PFSK-1 (cell line): ENCODE measurements around the gene KLHDC7A.

Experiments
- FOXP2 ChIP-seq: optimal IDR thresholded peaks from 2 replicates; pipeline ENCODE3; 2011; ENCODE audit warnings: borderline replicate concordance, control low read depth, inconsistent platforms; ENCODE audit not compliant: insufficient read depth; ENCODE audit errors: extremely low read length, extremely low read depth
- POLR2AphosphoS5 ChIP-seq: IDR thresholded peaks from 2 replicates; pipeline ENCODE4 v1.6.1; 2012; ENCODE audit warnings: low read depth, mild to moderate bottlenecking, control low read depth, low read length, moderate library complexity
- REST ChIP-seq, 2 experiments: IDR thresholded peaks; 2 replicates each; pipeline versions ENCODE4 v1.6.1 to v1.8.0; 2011 to 2012; ENCODE audit warnings: low read depth in 2 of 2, low read length in 2 of 2, control low read depth in 1 of 2, inconsistent platforms in 1 of 2, mild to moderate bottlenecking in 1 of 2, moderate library complexity in 1 of 2; ENCODE audit not compliant: insufficient read depth in 1 of 2
- SIN3A ChIP-seq: IDR thresholded peaks from 2 replicates; pipeline ENCODE4 v1.6.1; 2012; ENCODE audit warnings: mild to moderate bottlenecking, low read length, moderate library complexity, borderline replicate concordance; ENCODE audit not compliant: insufficient read depth
- TAF1 ChIP-seq: IDR thresholded peaks from 2 replicates; pipeline ENCODE4 v1.6.1; 2012; ENCODE audit warnings: low read length, control low read depth, borderline replicate concordance; ENCODE audit not compliant: insufficient read depth

KLHDC7A gene

GRCh38 chr1:18530587-18531502 lies 50.1 kb downstream of the KLHDC7A start:
- TF ChIP-seq POLR2AphosphoS5 (no peak), TAF1 (no peak), SIN3A (no peak), FOXP2 (no peak), REST (IDR thresholded peaks at IDR 0.05; ENCODE audit: insufficient read depth in 1 of 2, low read depth in 2 of 2, low read length in 2 of 2) (no peak)

GRCh38 chr1:18531503-18531845 lies 50.7 kb downstream of the KLHDC7A start:
- no peak for TF ChIP-seq TAF1
- no peak for TF ChIP-seq REST (IDR thresholded peaks at IDR 0.05; ENCODE audit: insufficient read depth in 1 of 2, low read depth in 2 of 2, low read length in 2 of 2)
- TF ChIP-seq POLR2AphosphoS5 = no peak
- no peak for TF ChIP-seq SIN3A

GRCh38 chr1:18532390-18533170 lies 51.9 kb downstream of the KLHDC7A start:
- TF ChIP-seq SIN3A (no peak), TAF1 (no peak), POLR2AphosphoS5 (no peak), FOXP2 (no peak), REST (IDR thresholded peaks at IDR 0.05; ENCODE audit: insufficient read depth in 1 of 2, low read depth in 2 of 2, low read length in 2 of 2) (no peak)

- TF ChIP-seq POLR2AphosphoS5 (no peak), TAF1 (no peak), FOXP2 (no peak), SIN3A (no peak), REST (IDR thresholded peaks at IDR 0.05; ENCODE audit: insufficient read depth in 1 of 2, low read depth in 2 of 2, low read length in 2 of 2) (no peak)
Observed at GRCh38 chr1:18533259-18533658, 52.5 kb downstream of the KLHDC7A start.
